Testis (tissue), 3 donors: ENCODE measurements around the gene ZNF408. TPM values are rescaled to one million over a fixed set of nuclear protein-coding genes. Genes with fewer than 3 reads are reported as not detected.

ENCODE experiments used
- DNase-seq: peaks from one replicate; pipeline ENCODE4 v3.0.0-alpha.2; 2019
- H3K27ac ChIP-seq, 2 donors: fragments of 200-600 bp; sonication (generic); one replicate each; pipeline ENCODE4 v1.5.1; 2019
- H3K27me3 ChIP-seq: fragments of 200-600 bp; sonication (generic); one replicate; pipeline ENCODE4 v1.5.1; 2019
- H3K36me3 ChIP-seq: fragments of 200-600 bp; sonication (generic); one replicate; pipeline ENCODE4 v1.5.1; 2017; ENCODE audit warnings: low read depth; ENCODE audit errors: missing control alignments
- H3K4me1 ChIP-seq: fragments of 200-600 bp; sonication (generic); one replicate; pipeline ENCODE4 v1.5.1; 2019
- H3K4me3 ChIP-seq, 2 donors: fragments of 200-600 bp; sonication (generic); one replicate each; pipeline ENCODE4 v1.5.1; 2017 to 2019
- H3K9me3 ChIP-seq: fragments of 200-600 bp; sonication (generic); one replicate; pipeline ENCODE4 v1.5.1; 2017
- CTCF ChIP-seq, 3 experiments: fragments of 450-650 bp in 2 of 3; fragments of 200-600 bp in 1 of 3; sonication (generic) in 1 of 3; IDR thresholded peaks; one replicate each; pipeline ENCODE4 v1.5.1; 2016 to 2019; ENCODE audit warnings: antibody characterized with exemption in 3 of 3, mild to moderate bottlenecking in 2 of 3, moderate library complexity in 1 of 3
- POLR2A ChIP-seq: fragments of 450-650 bp; IDR thresholded peaks from one replicate; pipeline ENCODE4 v1.6.1; 2017; ENCODE audit warnings: antibody characterized with exemption, mild to moderate bottlenecking, moderate library complexity
- WGBS, 2 donors: methylation state at CpG; one replicate each; pipeline ENCODE4 v1.1.5; 2018; 5-methylcytosine and 5-hydroxymethylcytosine counted together
- intact Hi-C: fragments of 100-400 bp; cut with DNase I; formaldehyde crosslinking; loops from one replicate; pipeline ENCODE4 v1.15.1; 2023; ENCODE audit warnings: low total_unique reads
- polyA plus RNA-seq: library from polyadenylated mRNA; stranded (reverse); fragments of 350-450 nt; fragmentation: Illumina TruSeq; extraction: RNeasy Lipid Tissue Mini Kit (QIAGEN cat#74804); gene quantifications from one replicate; pipeline ENCODE4 v1.2.3, GENCODE V29; 2014; ENCODE audit warnings: low read depth, low replicate concordance; ENCODE audit not compliant: insufficient read depth
- total RNA-seq, 2 donors: library from RNA; depleted of rRNA; stranded (reverse); fragments of >200 nt; gene quantifications; one replicate each; pipeline ENCODE4 v1.2.3, GENCODE V29; 2016

Gene ZNF408
- total and polyA plus RNA-seq, 3 donors from 2014 or later = 11.7 to 27.4 (median 18.3) TPM

DNA sequence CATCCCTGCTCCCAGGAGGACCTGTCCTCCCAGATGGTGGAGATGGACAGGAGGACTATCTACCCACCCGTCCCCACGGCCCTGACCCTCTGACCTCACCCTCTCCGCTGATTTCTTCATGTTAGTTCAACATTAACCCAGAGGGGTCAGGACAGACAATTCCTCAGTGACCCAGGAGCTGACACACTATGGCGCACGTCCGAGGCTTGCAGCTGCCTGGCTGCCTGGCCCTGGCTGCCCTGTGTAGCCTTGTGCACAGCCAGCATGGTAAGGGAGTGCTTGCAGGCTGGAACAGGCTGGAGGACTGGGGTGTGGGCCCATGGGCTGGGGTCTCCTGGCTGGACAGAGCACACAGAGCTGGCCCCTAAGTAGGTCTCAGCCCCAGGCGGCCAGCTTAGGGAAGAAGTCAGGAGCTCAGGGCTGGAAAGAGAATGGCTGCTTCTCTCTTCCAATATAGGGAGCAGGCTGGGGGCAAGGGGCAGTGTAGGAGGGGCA is 18.3 kb downstream of the ZNF408 start, which contains the start of gene F2:
TSS of gene F2 (plus strand) at position 166 of the 495 bp plus-strand sequence. CDS start at position 189, 23 bp downstream.
- no peak for DNase-seq
- H3K9me3 ChIP-seq = no peaks in the 10 kb centered on the region
- WGBS, 2 donors = 76 to 85% methylated on average over 7 of the region's 7 CpGs
- intact Hi-C loops = no loop called here
- TF ChIP-seq POLR2A = no peak
- TF ChIP-seq CTCF (IDR thresholded peaks at IDR 0.05) = no peak
- no peaks in the 10 kb centered on the region for H3K4me1 ChIP-seq
- no peak within 1 kb of the TSS for H3K4me3 ChIP-seq
- no peaks in the 10 kb centered on the region for H3K27me3 ChIP-seq
- H3K36me3 ChIP-seq = no peaks in the 10 kb centered on the region
- H3K27ac ChIP-seq = no peak within 1 kb of the TSS

GRCh38 chr11:46719543-46720218 is 18.9 kb downstream of the ZNF408 start:
- Histone ChIP-seq H3K27ac (no peak overlapping the region), H3K36me3 (no peaks in the 10 kb centered on the region), H3K4me1 (no peaks in the 10 kb centered on the region), H3K27me3 (no peaks in the 10 kb centered on the region), H3K4me3 (no peak overlapping the region), H3K9me3 (no peaks in the 10 kb centered on the region)
- DNase-seq = no peak
- 95 to 96% methylated on average over 12 to 25 of the region's 25 CpGs for WGBS, 2 donors
- intact Hi-C loops = no loop called here
- TF ChIP-seq CTCF (IDR thresholded peaks at IDR 0.05) = no peak
- TF ChIP-seq POLR2A = no peak

DNA sequence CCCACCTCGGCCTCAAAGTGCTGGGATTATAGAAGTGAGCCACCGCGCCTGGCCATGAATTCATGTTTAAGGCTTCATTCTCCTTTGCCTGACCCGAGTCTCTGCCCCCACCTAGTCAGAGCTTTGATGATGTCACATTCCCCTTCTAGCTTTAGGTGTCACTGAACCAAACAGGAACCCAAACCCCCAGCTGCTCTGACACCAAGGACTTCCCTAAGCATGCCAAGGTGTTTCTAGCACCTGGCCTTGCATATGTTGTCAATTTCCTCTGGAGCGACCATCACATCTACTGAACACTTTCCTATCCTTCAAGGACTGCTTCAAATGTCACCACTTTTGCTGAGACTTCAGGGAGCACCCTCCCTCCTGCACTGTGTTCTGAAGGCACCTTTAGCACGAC is 20.5 kb downstream of the ZNF408 start:
- no peak overlapping the region for H3K27ac ChIP-seq
- intact Hi-C loops = no loop called here
- H3K4me1 ChIP-seq = no peaks in the 10 kb centered on the region
- no peak for DNase-seq
- no peak for TF ChIP-seq POLR2A
- no peak for TF ChIP-seq CTCF (IDR thresholded peaks at IDR 0.05)
- H3K36me3 ChIP-seq = no peaks in the 10 kb centered on the region
- no peaks in the 10 kb centered on the region for H3K27me3 ChIP-seq
- no peak overlapping the region for H3K4me3 ChIP-seq
- WGBS, 2 donors = 87 to 89% methylated on average over 6 of the region's 6 CpGs
- no peaks in the 10 kb centered on the region for H3K9me3 ChIP-seq

- WGBS, 2 donors = 90 to 91% methylated on average over 8 to 11 of the region's 11 CpGs
Observed at GRCh38 chr11:46722566-46723358, 21.9 kb downstream of the ZNF408 start.

More at GRCh38 chr11:46722566-46723358, 21.9 kb downstream of the ZNF408 start:
- Histone ChIP-seq H3K27ac (no peak overlapping the region), H3K9me3 (no peaks in the 10 kb centered on the region), H3K27me3 (no peaks in the 10 kb centered on the region), H3K4me1 (no peaks in the 10 kb centered on the region), H3K36me3 (no peaks in the 10 kb centered on the region), H3K4me3 (no peak overlapping the region)
- TF ChIP-seq CTCF (IDR thresholded peaks at IDR 0.05) (no peak), POLR2A (no peak)
- no peak for DNase-seq
- intact Hi-C loops = no loop called here
